ENCODE results near the gene HSF5.

The HSF5 gene

GRCh38 chr17:58534901-58535421 lies 46.8 kb upstream of the HSF5 start:
- H2AFZ ChIP-seq (ENCODE audit: low read depth, low read length) = no peak overlapping the region
- WGBS = 60% methylated on average over 4 of the region's 4 CpGs
- H2BK12ac ChIP-seq (ENCODE audit: low read length in 2 of 2) = peak overlapping the region in 1 of 2 experiments; percentile 2
- no peak overlapping the region for H3K23ac ChIP-seq (ENCODE audit: low read length in 2 of 2)
- H3K36me3 ChIP-seq (ENCODE audit: control insufficient read depth in 1 of 2, insufficient read depth in 2 of 2, low read depth in 1 of 2, low read length in 2 of 2) = no peaks in the 10 kb centered on the region
- H3K27me3 ChIP-seq (ENCODE audit: control insufficient read depth in 1 of 2, insufficient read depth in 1 of 2, low read length in 2 of 2) = peaks cover 70 to 83% of the 10 kb centered on the region in 2 experiments
- no peaks in the 10 kb centered on the region for H3K79me1 ChIP-seq (replicated peaks; ENCODE audit: low read length, poor library complexity, severe bottlenecking)
- no peak overlapping the region for H2BK5ac ChIP-seq (ENCODE audit: low read depth, low read length, poor library complexity, severe bottlenecking)
- no peaks in the 10 kb centered on the region for H3K9me3 ChIP-seq (ENCODE audit: control insufficient read depth, low read length)
- no peak overlapping the region for H3K4me2 ChIP-seq (ENCODE audit: low read length, poor library complexity, severe bottlenecking)
- H2BK120ac ChIP-seq (ENCODE audit: low read depth, low read length) = no peak overlapping the region
- H3K4me1 ChIP-seq (ENCODE audit: control insufficient read depth, insufficient read depth, low read depth, low read length) = peaks cover 10% of the 10 kb centered on the region
- H3K18ac ChIP-seq (ENCODE audit: low read depth in 1 of 2, low read length in 2 of 2) = peak overlapping the region in 1 of 2 experiments; percentile 11
- peak; percentile 86 for DNase-seq
- no peak overlapping the region for H3K9ac ChIP-seq (ENCODE audit: low read length)
- no peak overlapping the region for H4K91ac ChIP-seq (ENCODE audit: low read length)
- no peak overlapping the region for H3K27ac ChIP-seq (ENCODE audit: low read length, poor library complexity, severe bottlenecking)
- no peak overlapping the region for H4K8ac ChIP-seq (ENCODE audit: low read length)
- no peak overlapping the region for H3K4me3 ChIP-seq (ENCODE audit: insufficient read depth in 1 of 2, low read depth in 1 of 2, low read length in 2 of 2)
- H2AK5ac ChIP-seq (ENCODE audit: low read length, severe bottlenecking) = no peak overlapping the region
- H3K14ac ChIP-seq (ENCODE audit: low read length in 2 of 2) = no peak overlapping the region
- peak overlapping the region in 1 of 2 experiments; percentile 18 for H3K4ac ChIP-seq (ENCODE audit: low read depth in 1 of 2, low read length in 2 of 2)
- no peak overlapping the region for H2BK15ac ChIP-seq (ENCODE audit: low read depth, poor library complexity, severe bottlenecking)

- no peak overlapping the region for H4K91ac ChIP-seq (ENCODE audit: low read length)
- H4K8ac ChIP-seq (ENCODE audit: low read length) = no peak overlapping the region
- 78% methylated on average over 3 of the region's 3 CpGs for WGBS
These were observed 46.1 kb upstream of the HSF5 start for GRCh38 chr17:58534331-58534730.

GRCh38 chr17:58533616-58534188 lies 45.5 kb upstream of the HSF5 start:
- H3K79me1 ChIP-seq (replicated peaks; ENCODE audit: low read length, poor library complexity, severe bottlenecking) = no peaks in the 10 kb centered on the region
- no peak overlapping the region for H2AFZ ChIP-seq (ENCODE audit: low read depth, low read length)
- no peak overlapping the region for H2BK5ac ChIP-seq (ENCODE audit: low read depth, low read length, poor library complexity, severe bottlenecking)
- DNase-seq = no peak
- no peak overlapping the region for H3K18ac ChIP-seq (ENCODE audit: low read depth in 1 of 2, low read length in 2 of 2)
- H3K4me3 ChIP-seq (ENCODE audit: insufficient read depth in 1 of 2, low read depth in 1 of 2, low read length in 2 of 2) = no peak overlapping the region
- no peak overlapping the region for H3K4ac ChIP-seq (ENCODE audit: low read depth in 1 of 2, low read length in 2 of 2)
- H3K9me3 ChIP-seq (ENCODE audit: control insufficient read depth, low read length) = no peaks in the 10 kb centered on the region
- H3K4me2 ChIP-seq (ENCODE audit: low read length, poor library complexity, severe bottlenecking) = no peak overlapping the region
- H2BK120ac ChIP-seq (ENCODE audit: low read depth, low read length) = no peak overlapping the region
- H3K23ac ChIP-seq (ENCODE audit: low read length in 2 of 2) = no peak overlapping the region
- peaks cover 70 to 83% of the 10 kb centered on the region in 2 experiments for H3K27me3 ChIP-seq (ENCODE audit: control insufficient read depth in 1 of 2, insufficient read depth in 1 of 2, low read length in 2 of 2)
- no peak overlapping the region for H3K27ac ChIP-seq (ENCODE audit: low read length, poor library complexity, severe bottlenecking)
- H3K9ac ChIP-seq (ENCODE audit: low read length) = no peak overlapping the region
- peaks cover 10% of the 10 kb centered on the region for H3K4me1 ChIP-seq (ENCODE audit: control insufficient read depth, insufficient read depth, low read depth, low read length)
- WGBS = 94% methylated on average over 5 of the region's 5 CpGs
- H4K91ac ChIP-seq (ENCODE audit: low read length) = no peak overlapping the region
- no peak overlapping the region for H3K14ac ChIP-seq (ENCODE audit: low read length in 2 of 2)
- H4K8ac ChIP-seq (ENCODE audit: low read length) = no peak overlapping the region
- H2BK15ac ChIP-seq (ENCODE audit: low read depth, poor library complexity, severe bottlenecking) = no peak overlapping the region
- no peak overlapping the region for H2AK5ac ChIP-seq (ENCODE audit: low read length, severe bottlenecking)
- no peak overlapping the region for H2BK12ac ChIP-seq (ENCODE audit: low read length in 2 of 2)
- H3K36me3 ChIP-seq (ENCODE audit: control insufficient read depth in 1 of 2, insufficient read depth in 2 of 2, low read depth in 1 of 2, low read length in 2 of 2) = no peaks in the 10 kb centered on the region

More at GRCh38 chr17:58534331-58534730, 46.1 kb upstream of the HSF5 start:
- no peak for DNase-seq
- Histone ChIP-seq H2BK15ac (ENCODE audit: low read depth, poor library complexity, severe bottlenecking) (no peak overlapping the region), H3K4ac (ENCODE audit: low read depth in 1 of 2, low read length in 2 of 2) (no peak overlapping the region), H3K79me1 (replicated peaks; ENCODE audit: low read length, poor library complexity, severe bottlenecking) (no peaks in the 10 kb centered on the region), H3K27me3 (ENCODE audit: control insufficient read depth in 1 of 2, insufficient read depth in 1 of 2, low read length in 2 of 2) (peaks cover 70 to 83% of the 10 kb centered on the region in 2 experiments), H3K4me2 (ENCODE audit: low read length, poor library complexity, severe bottlenecking) (no peak overlapping the region), H3K9ac (ENCODE audit: low read length) (no peak overlapping the region), H2AFZ (ENCODE audit: low read depth, low read length) (no peak overlapping the region), H3K14ac (ENCODE audit: low read length in 2 of 2) (peak overlapping the region in 1 of 2 experiments; percentile 44), H2BK12ac (ENCODE audit: low read length in 2 of 2) (peak overlapping the region in 1 of 2 experiments; percentile 21), H2BK120ac (ENCODE audit: low read depth, low read length) (no peak overlapping the region), H2AK5ac (ENCODE audit: low read length, severe bottlenecking) (no peak overlapping the region), H3K18ac (ENCODE audit: low read depth in 1 of 2, low read length in 2 of 2) (peak overlapping the region in 1 of 2 experiments; percentile 63), H3K4me1 (ENCODE audit: control insufficient read depth, insufficient read depth, low read depth, low read length) (peaks cover 10% of the 10 kb centered on the region), H3K4me3 (ENCODE audit: insufficient read depth in 1 of 2, low read depth in 1 of 2, low read length in 2 of 2) (no peak overlapping the region), H3K9me3 (ENCODE audit: control insufficient read depth, low read length) (no peaks in the 10 kb centered on the region), H3K23ac (ENCODE audit: low read length in 2 of 2) (no peak overlapping the region), H3K36me3 (ENCODE audit: control insufficient read depth in 1 of 2, insufficient read depth in 2 of 2, low read depth in 1 of 2, low read length in 2 of 2) (no peaks in the 10 kb centered on the region), H2BK5ac (ENCODE audit: low read depth, low read length, poor library complexity, severe bottlenecking) (no peak overlapping the region), H3K27ac (ENCODE audit: low read length, poor library complexity, severe bottlenecking) (no peak overlapping the region)

- H3K18ac ChIP-seq (ENCODE audit: low read depth in 1 of 2, low read length in 2 of 2) = peak overlapping the region in 1 of 2 experiments; percentile 24
- no peak overlapping the region for H3K4me3 ChIP-seq (ENCODE audit: insufficient read depth in 1 of 2, low read depth in 1 of 2, low read length in 2 of 2)
- H2AFZ ChIP-seq (ENCODE audit: low read depth, low read length) = no peak overlapping the region
- H3K23ac ChIP-seq (ENCODE audit: low read length in 2 of 2) = no peak overlapping the region
- no peak overlapping the region for H3K27ac ChIP-seq (ENCODE audit: low read length, poor library complexity, severe bottlenecking)
- H2BK15ac ChIP-seq (ENCODE audit: low read depth, poor library complexity, severe bottlenecking) = no peak overlapping the region
- no peak overlapping the region for H2BK5ac ChIP-seq (ENCODE audit: low read depth, low read length, poor library complexity, severe bottlenecking)
- no peaks in the 10 kb centered on the region for H3K79me1 ChIP-seq (replicated peaks; ENCODE audit: low read length, poor library complexity, severe bottlenecking)
- no peak overlapping the region for H3K4ac ChIP-seq (ENCODE audit: low read depth in 1 of 2, low read length in 2 of 2)
- H3K4me2 ChIP-seq (ENCODE audit: low read length, poor library complexity, severe bottlenecking) = peak overlapping the region; percentile 23
- H2BK120ac ChIP-seq (ENCODE audit: low read depth, low read length) = no peak overlapping the region
- H3K14ac ChIP-seq (ENCODE audit: low read length in 2 of 2) = no peak overlapping the region
- H2AK5ac ChIP-seq (ENCODE audit: low read length, severe bottlenecking) = no peak overlapping the region
- no peaks in the 10 kb centered on the region for H3K9me3 ChIP-seq (ENCODE audit: control insufficient read depth, low read length)
- peaks cover 62 to 84% of the 10 kb centered on the region in 2 experiments for H3K27me3 ChIP-seq (ENCODE audit: control insufficient read depth in 1 of 2, insufficient read depth in 1 of 2, low read length in 2 of 2)
- peaks cover 13% of the 10 kb centered on the region for H3K4me1 ChIP-seq (ENCODE audit: control insufficient read depth, insufficient read depth, low read depth, low read length)
- no peak for DNase-seq
- 66% methylated on average over 3 of the region's 3 CpGs for WGBS
- H2BK12ac ChIP-seq (ENCODE audit: low read length in 2 of 2) = no peak overlapping the region
- H4K8ac ChIP-seq (ENCODE audit: low read length) = no peak overlapping the region
- no peaks in the 10 kb centered on the region for H3K36me3 ChIP-seq (ENCODE audit: control insufficient read depth in 1 of 2, insufficient read depth in 2 of 2, low read depth in 1 of 2, low read length in 2 of 2)
- no peak overlapping the region for H3K9ac ChIP-seq (ENCODE audit: low read length)
- no peak overlapping the region for H4K91ac ChIP-seq (ENCODE audit: low read length)
These were observed 44.3 kb upstream of the HSF5 start for GRCh38 chr17:58532555-58532951.
